ENCODE measurements around the gene BCL7A.
"Not testable (repeated sequence)": the region's sequence is repeated elsewhere in the genome, so short reads cannot be mapped to it uniquely, and the experiment has no call there.

Gene BCL7A

DNA sequence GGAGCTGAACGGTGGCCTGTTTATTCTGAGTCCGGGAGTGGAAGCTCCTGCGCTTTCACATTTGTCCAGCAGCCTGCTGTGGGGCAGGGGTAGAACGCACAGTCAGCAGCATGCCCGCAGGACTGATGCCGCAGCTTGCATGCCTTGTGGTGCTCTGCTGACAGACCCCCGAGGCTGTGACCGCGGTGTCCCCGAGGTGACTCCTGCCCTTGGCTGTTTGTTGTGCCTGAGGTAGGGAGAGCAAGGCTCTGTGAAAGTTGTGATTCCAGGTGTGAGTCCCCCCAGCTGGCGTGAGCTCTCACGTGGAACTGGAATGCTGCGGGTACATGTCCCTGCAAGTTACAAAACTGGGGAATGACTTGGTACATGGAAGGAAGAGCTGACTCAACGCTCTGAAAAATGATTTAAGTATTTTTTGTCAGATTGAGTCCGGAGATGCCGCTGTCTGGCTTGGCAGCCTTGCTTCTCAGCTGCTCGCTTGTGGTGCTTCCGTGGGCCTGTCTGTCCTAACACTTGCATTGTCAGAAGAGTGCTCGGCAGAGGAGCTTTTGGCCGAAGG is 75.0 kb downstream of the BCL7A start:
- DNase-seq, result peak; percentile 50

DNA sequence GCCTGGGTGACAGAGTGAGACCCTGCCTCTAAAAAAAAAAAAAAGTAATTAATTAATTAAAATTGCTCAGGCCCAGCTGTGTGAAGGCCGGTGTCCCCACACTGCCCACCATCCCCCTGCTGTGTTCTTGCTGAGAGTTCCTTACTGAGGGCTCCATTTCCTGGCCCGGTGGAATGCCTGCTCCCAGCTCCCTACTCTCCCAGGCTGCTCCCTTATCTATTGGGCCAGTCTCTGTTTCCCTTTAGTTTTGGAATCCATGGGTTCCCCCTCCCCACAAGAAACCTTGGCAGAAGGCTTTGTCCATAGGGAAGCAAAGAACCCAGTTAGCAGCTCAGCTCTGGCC is 75.9 kb downstream of the BCL7A start:
- DNase-seq, result no peak

DNA sequence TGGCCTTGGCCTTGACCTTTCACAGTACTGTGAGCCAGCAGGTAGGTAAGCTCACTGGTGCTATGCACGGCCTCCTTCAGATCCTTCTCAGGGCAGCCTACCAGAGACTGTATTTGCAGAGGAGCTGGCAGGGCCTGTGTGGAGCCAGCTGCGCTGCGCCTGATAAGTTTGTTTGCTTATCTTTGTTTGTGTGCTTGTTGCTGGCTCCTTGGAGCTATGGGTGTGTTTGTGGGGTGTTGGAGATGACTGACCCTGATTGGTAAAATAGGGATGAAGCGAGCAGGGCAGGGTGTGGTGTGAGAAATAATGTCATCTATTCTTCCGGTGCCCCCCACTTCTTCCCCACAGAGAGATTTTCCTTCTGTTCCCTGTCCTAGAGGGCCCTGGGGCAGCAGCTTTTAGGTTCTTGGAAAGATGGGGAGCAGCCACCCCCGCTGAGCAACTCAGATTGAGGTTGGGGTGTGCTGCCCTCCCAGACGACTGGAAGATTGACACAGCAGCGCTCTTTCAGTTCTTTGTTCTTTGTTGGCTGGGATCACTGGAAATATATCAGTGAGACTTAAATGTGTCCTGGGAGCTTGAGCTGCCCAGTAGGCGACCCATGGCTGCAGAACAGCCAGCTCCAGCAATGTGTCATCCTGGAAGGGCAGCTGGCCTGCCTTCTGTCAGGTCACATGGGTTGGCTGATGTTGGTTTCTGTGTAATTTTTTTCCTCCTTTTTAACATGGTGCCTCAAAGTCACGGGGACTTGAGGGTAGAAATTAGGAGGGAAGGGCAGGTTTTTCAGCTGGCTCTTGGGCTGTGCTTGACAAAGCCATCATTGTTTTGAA is 76.5 kb downstream of the BCL7A start:
- DNase-seq, result peak; percentile 60

DNA sequence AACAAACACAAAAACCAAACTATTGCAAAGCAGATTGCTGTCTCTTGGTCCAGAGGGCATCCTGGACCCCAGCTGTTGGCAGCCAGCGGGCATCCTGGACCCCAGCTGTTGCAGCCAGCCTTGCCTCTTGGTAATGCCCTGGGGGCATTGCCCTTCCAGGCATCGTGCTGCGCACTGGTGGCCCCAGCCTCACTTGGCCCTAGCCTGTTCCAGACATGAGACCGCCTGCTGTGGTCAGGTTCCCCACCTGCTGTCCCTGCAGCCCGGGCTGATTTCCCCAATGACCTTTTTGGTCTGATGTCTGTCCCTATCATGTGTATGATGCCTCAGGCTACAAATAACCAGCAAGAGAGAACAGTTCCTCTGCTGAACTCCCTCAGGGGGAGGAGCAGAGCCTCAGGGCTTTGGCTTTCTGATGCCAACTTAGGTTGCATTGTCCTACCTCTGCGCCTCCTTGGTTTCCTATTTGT is 77.6 kb downstream of the BCL7A start:
- DNase-seq, result no peak

DNA sequence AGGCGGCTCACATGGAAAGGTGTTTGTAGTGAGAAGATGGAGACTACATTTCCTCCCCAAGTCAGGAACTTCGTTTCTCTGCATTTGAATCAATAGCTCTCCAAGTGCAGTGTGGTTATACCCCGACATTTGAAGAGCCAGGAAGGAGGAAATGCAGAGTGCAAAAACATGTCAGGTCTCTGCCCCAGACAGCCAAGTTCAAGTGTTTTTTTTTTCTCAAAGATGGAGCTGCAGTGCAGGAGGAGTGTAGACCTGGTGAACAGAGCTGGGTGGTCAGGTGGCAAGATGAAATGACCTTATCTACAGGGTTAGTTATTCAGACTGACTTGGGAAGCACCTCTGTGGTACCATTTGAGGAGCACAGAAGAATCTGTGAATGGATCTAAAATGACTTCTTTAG is 78.2 kb downstream of the BCL7A start:
- DNase-seq, result no peak

DNA sequence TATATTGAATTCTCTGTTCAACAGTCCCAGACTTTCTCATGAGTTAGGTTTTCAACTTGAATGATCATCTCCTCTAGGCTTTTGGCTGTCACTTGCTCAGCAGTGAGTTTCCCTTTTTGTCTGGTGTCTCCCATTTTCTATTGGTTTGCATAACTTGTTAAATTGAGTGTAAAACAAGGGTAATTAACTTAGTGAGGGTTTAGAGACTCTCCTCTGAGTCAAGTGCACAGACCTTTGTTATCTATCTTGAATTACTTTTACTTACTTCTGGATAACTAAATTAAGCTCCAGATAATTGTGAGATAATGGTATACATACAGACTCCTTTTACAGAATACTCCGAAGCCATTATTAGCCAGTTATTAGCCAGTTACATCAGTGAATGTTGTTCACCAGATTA is 78.9 kb downstream of the BCL7A start:
- DNase-seq, result peak; percentile 25

DNA sequence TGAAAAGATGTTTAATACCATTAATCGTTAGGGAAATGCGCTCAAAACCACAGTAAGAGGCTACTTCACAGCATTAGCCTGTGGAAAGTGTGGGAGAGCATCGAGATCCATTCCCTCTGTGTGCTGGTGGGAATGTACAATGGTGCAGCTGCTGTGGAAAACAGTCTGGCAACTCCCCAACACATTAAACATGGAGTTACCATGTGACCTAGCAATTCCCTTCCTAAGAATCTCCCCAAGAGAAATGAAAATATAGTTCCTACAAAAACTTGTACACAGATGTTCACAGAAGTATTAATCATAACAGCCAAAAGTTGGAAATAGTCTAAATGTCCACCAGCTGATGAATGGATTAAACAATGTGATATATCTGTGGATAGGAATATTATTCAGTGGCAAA is 80.6 kb downstream of the BCL7A start:
- DNase-seq, result no peak

DNA sequence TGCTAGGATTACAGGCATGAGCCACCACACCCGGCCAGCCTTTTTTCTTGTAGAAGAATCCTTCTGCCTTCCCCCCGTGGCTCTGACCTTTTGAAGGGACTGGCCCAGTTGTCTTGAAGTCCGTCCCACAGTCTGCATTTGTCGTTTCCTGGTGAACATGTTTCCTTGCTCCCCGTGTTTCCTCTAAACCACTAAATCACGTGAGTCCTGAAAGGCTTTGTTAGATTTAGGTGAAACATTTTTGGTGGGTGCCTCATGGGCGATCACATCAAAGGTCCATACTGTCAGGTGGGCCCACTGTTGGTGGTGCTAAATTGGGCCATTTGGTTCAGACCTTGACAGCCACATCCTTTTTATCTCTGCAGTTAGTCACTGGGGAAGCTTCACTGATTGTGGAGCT is 83.2 kb downstream of the BCL7A start:
- DNase-seq, result no peak

DNA sequence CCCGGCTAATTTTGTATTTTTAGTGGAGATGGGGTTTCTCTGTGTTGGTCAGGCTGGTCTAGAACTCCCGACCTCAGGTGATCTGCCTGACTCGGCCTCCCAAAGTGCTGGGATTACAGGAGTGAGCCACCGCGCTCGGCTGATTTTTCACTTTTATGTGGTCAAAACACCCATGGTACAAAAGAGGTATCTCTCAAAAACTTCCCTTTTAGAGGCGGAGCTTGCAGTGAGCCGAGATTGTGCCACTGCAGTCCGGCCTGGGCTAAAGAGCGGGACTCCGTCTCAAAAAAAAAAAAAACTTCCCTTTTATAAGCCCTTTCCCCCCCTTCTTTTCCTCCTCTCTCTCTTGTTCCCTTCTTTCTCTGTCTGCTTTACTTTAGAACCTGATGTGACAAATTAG is 83.8 kb downstream of the BCL7A start:
- not testable (repeated sequence) for DNase-seq

DNA sequence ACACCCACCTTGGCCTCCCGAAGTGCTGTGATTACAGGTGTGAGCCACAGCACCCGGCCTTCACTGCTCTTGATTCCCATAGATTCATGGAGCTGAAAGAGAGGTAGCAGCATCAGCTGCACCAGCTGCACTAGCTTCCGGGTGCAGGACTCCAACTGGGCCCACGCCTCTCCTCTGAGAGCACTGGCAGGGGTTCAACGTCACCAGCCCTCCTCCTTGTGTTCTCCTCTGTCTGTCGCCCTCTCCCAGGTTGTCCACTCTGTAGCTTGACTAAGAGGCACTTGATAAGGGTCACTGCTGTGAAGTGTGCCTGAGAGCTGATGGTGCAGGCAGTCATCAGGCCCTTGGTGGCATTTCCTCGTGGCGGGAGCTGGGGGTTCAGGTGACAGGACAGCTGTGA is 85.2 kb downstream of the BCL7A start:
- DNase-seq, result no peak

DNA sequence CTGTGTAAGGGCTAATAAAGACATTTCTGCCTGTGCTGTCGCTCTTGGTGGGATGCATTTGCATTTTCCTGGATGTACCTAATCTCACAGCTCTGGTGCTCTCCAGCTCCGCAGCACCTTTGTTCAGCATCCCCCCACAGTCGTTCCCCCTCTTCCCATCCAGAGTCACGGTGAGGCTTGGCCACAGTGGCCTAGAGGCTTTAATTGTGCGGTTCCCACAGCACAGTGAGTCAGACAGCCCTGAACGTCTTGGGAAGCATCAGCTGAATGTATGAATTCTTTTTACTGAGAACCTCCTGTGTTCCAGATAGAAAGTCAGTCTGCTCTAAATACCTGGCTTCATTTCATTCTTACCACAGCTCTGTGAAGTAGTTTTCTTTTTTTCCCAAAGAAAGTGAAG is 85.6 kb downstream of the BCL7A start:
- no peak for DNase-seq

DNA sequence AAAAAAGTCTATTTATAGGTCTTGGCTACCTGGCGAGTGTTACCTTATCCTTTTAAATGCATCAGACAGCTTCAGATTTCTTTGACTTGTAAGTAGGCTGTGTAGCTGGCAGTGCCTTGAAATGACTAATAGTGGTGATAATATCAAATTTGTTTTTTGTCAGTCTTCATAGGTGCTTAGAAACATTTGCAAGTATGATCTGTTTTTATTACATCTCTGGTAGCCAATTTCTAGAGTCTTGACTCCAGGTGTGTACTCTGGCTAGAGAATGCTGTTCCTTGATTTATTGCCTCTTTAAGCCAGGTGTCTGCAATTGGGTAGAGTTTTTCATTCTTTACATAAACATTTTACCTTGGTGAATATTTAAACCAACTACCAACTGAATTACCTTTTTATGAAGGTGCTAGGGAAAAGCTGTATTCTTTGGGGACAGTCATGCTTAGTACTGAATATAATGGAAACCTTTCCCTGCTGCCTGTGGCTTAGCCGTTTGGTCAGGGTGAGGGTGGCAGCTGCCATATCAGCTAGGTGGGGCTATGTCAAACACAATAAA is 89.5 kb downstream of the BCL7A start:
- DNase-seq, result peak; percentile 60
